Prostate gland (tissue), 2 donors: ENCODE measurements around the gene ADARB2.

ENCODE experiments used
- POLR2A ChIP-seq: fragments of 450-650 bp; IDR thresholded peaks from one replicate; pipeline ENCODE4 v1.6.1; 2016; ENCODE audit warnings: antibody characterized with exemption, mild to moderate bottlenecking
- POLR2AphosphoS5 ChIP-seq: sonication (generic); formaldehyde crosslinking; IDR thresholded peaks from one replicate; pipeline ENCODE4 v1.6.1; 2017; ENCODE audit warnings: antibody characterized with exemption
- TF ChIP-seq, protein P1 (sequence below), 4 experiments: fragments of 200-600 bp in 2 of 4; fragments of 450-650 bp in 2 of 4; sonication (generic) in 2 of 4; IDR thresholded peaks; 1 replicate in 3 of 4; 2 replicates in 1 of 4; pipeline ENCODE4 v1.5.1; 2016 to 2019; ENCODE audit warnings: antibody characterized with exemption in 4 of 4, mild to moderate bottlenecking in 2 of 4, moderate library complexity in 2 of 4

DNA sequence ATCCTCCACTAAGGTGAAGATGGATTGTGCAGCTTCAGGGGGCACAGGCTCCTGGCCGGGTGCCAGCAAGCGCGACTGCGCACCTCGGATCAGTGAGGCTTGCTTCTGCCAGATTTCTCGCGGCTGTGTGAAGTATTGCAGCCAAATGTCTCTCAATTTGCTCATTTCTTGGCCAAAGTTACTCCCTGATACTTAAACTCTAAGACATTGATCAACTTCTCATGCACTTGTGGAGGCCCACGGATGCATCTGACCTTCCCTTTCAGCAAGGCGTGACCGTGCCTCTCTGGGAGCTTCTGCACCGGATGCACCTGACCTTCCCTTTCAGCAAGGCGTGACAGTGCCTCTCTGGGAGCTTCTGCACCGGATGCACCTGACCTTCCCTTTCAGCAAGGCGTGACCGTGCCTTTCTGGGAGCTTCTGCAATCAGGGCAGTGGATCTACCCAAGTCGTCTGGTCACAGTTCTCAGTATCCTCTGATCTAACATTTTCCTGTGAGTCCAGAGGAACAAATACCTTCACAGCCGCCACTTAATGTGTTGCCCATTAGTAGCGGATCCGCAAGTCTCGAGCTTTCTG, 248.3 kb downstream of the ADARB2 start:
- TF ChIP-seq, protein P1, sequence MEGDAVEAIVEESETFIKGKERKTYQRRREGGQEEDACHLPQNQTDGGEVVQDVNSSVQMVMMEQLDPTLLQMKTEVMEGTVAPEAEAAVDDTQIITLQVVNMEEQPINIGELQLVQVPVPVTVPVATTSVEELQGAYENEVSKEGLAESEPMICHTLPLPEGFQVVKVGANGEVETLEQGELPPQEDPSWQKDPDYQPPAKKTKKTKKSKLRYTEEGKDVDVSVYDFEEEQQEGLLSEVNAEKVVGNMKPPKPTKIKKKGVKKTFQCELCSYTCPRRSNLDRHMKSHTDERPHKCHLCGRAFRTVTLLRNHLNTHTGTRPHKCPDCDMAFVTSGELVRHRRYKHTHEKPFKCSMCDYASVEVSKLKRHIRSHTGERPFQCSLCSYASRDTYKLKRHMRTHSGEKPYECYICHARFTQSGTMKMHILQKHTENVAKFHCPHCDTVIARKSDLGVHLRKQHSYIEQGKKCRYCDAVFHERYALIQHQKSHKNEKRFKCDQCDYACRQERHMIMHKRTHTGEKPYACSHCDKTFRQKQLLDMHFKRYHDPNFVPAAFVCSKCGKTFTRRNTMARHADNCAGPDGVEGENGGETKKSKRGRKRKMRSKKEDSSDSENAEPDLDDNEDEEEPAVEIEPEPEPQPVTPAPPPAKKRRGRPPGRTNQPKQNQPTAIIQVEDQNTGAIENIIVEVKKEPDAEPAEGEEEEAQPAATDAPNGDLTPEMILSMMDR (IDR thresholded peaks at IDR 0.05): no peak
- TF ChIP-seq POLR2AphosphoS5: no peak
- TF ChIP-seq POLR2A: no peak
